SU-DHL-6 (cell line): ENCODE measurements around the gene TRIM63.

ENCODE experiments used
- H2AFZ ChIP-seq: fragments of 200-600 bp; sonication (generic); 2 replicates; pipeline ENCODE4 v1.6.1; 2014; ENCODE audit warnings: low read depth, mild to moderate bottlenecking, moderate library complexity, mixed read lengths, antibody characterized with exemption, low read length; ENCODE audit not compliant: severe bottlenecking
- H3F3A ChIP-seq: fragments of 200-600 bp; shearing (Covaris generic); 2 replicates; pipeline ENCODE4 v1.6.0; 2016; ENCODE audit warnings: antibody characterized with exemption, mild to moderate bottlenecking; ENCODE audit not compliant: insufficient read depth
- H3K27ac ChIP-seq: fragments of 200-600 bp; sonication (generic); 2 replicates; pipeline ENCODE4 v1.5.1; 2016; ENCODE audit warnings: low read depth, mild to moderate bottlenecking, low read length, moderate library complexity, mixed read lengths
- H3K27me3 ChIP-seq: fragments of 200-600 bp; sonication (generic), shearing (Covaris generic); 2 replicates; pipeline ENCODE4 v1.6.0; 2014; ENCODE audit warnings: mild to moderate bottlenecking, low read length
- H3K36me3 ChIP-seq: fragments of 200-600 bp; sonication (generic); 2 replicates; pipeline ENCODE4 v1.6.1; 2014; ENCODE audit warnings: mild to moderate bottlenecking, low read length, mixed read lengths
- H3K4me2 ChIP-seq: fragments of 300-600, 200-600 bp; shearing (Covaris generic), sonication (generic); 2 replicates; pipeline ENCODE4 v1.6.0; 2014; ENCODE audit warnings: low read length, low read depth, mild to moderate bottlenecking; ENCODE audit not compliant: poor library complexity, severe bottlenecking
- H3K4me3 ChIP-seq: fragments of 200-600 bp; sonication (generic); 2 replicates; pipeline ENCODE4 v1.5.1; 2014; ENCODE audit warnings: antibody characterized with exemption, low read length, mild to moderate bottlenecking, mixed read lengths; ENCODE audit not compliant: insufficient read depth, poor library complexity, severe bottlenecking
- H3K79me2 ChIP-seq: fragments of 200-600 bp; sonication (generic); 2 replicates; pipeline ENCODE4 v1.6.1; 2014; ENCODE audit warnings: mild to moderate bottlenecking, low read length, moderate library complexity; ENCODE audit not compliant: insufficient read depth
- H3K9ac ChIP-seq: fragments of 200-600 bp; sonication (generic); 2 replicates; pipeline ENCODE4 v1.7.0; 2014; ENCODE audit warnings: mild to moderate bottlenecking, low read length
- H3K9me2 ChIP-seq: fragments of 200-600 bp; sonication (generic); replicated peaks from 2 replicates; pipeline ENCODE4 v1.6.1; 2014; ENCODE audit warnings: low read length; ENCODE audit not compliant: insufficient read depth
- H3K9me3 ChIP-seq: fragments of 200-600 bp; sonication (generic); 2 replicates; pipeline ENCODE4 v1.6.1; 2014; ENCODE audit warnings: low read length, mixed read lengths; ENCODE audit not compliant: insufficient read depth
- H4K20me1 ChIP-seq: fragments of 200-600 bp; sonication (generic); 2 replicates; pipeline ENCODE4 v1.6.1; 2014; ENCODE audit warnings: low read depth, mild to moderate bottlenecking, antibody characterized with exemption, low read length, moderate library complexity, mixed read lengths
- CTCF ChIP-seq: fragments of 200-600 bp; sonication (generic); IDR thresholded peaks from one replicate; pipeline ENCODE4 v1.5.1; 2017; ENCODE audit warnings: antibody characterized with exemption, mild to moderate bottlenecking, low read length, moderate library complexity; ENCODE audit not compliant: insufficient read depth, poor library complexity, severe bottlenecking
- EZH2phosphoT487 ChIP-seq: fragments of 200-600 bp; sonication (generic), shearing (Covaris generic); conservative IDR thresholded peaks from 2 replicates; pipeline ENCODE4 v1.6.1; 2018; ENCODE audit warnings: mild to moderate bottlenecking, antibody characterized with exemption, low read length, moderate library complexity, mixed read lengths

TRIM63 gene

DNA sequence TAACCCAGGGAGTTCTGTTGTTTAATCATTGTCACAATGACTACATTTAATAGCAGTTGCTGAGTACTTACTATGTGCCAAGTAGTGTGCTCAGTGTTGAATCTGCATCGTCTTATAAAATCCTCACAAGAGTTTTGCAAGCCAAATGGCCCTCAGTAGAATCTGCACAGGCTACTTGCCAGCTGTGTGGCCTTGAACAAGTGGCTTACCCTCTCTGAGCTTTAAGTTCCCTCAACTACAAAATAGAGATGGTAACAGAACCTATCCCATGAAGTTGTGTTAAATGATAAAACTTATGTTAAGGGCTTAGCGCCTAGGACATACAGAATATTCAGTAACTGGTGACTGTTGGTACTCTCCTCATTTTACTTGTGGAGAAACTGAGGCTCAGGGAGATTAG, 12.4 kb downstream of the TRIM63 start:
- no peaks in the 10 kb centered on the region for H3K9me3 ChIP-seq
- no peak overlapping the region for H3K4me3 ChIP-seq
- no peaks in the 10 kb centered on the region for H3K27me3 ChIP-seq
- no peaks in the 10 kb centered on the region for H3K79me2 ChIP-seq
- H3K36me3 ChIP-seq, result no peaks in the 10 kb centered on the region
- H3K9ac ChIP-seq, result no peak overlapping the region
- no peak overlapping the region for H3K4me2 ChIP-seq
- no peaks in the 10 kb centered on the region for H4K20me1 ChIP-seq
- no peak for TF ChIP-seq EZH2phosphoT487
- no peak for TF ChIP-seq CTCF
- H3K27ac ChIP-seq, result no peak overlapping the region
- no peaks in the 10 kb centered on the region for H3K9me2 ChIP-seq
- no peaks in the 10 kb centered on the region for H3F3A ChIP-seq
- no peak overlapping the region for H2AFZ ChIP-seq

DNA sequence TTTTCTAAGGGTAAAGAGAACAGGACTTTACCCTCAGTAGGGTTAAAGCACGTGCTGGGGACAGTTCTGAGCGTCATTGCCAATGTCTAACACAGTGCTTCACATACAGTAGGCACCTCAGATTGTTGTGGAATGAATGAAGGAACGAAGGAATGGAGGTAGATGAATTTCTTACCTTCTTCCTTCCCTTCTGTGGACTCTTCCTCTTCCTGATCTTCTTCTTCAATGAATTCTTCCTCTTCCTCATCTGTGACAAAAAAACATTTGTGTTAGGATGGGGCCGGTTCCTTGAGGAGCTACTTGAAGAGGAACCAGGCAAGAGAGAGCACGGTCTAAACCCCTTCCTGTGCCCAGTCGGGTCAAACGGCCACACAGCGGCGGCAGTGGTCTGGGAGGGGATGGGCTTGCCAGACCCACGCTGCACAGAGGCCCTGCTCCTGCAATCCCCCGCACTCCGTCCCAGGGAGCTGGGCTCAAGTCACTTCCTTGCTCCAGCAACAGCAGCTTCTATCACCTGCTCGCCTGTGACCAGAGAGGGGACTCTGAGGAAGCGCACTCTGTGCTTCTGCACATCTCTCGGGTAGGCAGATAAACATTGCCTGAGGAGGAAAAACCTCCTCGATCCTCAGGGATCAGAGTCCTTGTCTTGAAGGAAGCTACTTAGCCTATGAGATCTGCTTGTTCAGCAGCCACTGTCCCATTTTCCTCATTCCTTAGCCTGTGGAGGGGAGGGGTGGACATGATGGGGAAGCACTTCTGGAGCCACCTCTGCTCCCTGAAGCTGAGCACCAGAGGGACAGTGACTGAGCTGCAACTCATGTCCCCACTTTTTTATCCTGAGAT, 13.5 kb downstream of the TRIM63 start:
- H3K9me3 ChIP-seq, result no peaks in the 10 kb centered on the region
- H3K79me2 ChIP-seq, result no peaks in the 10 kb centered on the region
- H3K27me3 ChIP-seq, result no peaks in the 10 kb centered on the region
- H3K27ac ChIP-seq, result no peak overlapping the region
- H3K36me3 ChIP-seq, result no peaks in the 10 kb centered on the region
- H3K4me2 ChIP-seq, result no peak overlapping the region
- no peak overlapping the region for H2AFZ ChIP-seq
- no peak overlapping the region for H3K4me3 ChIP-seq
- H4K20me1 ChIP-seq, result no peaks in the 10 kb centered on the region
- no peaks in the 10 kb centered on the region for H3F3A ChIP-seq
- no peak overlapping the region for H3K9ac ChIP-seq
- TF ChIP-seq CTCF (no peak), EZH2phosphoT487 (no peak)
- H3K9me2 ChIP-seq, result no peaks in the 10 kb centered on the region

- H4K20me1 ChIP-seq, result no peaks in the 10 kb centered on the region
- no peak overlapping the region for H3K27ac ChIP-seq
- no peak overlapping the region for H3K9ac ChIP-seq
- H3K9me3 ChIP-seq, result no peaks in the 10 kb centered on the region
- no peaks in the 10 kb centered on the region for H3K79me2 ChIP-seq
- H3K4me3 ChIP-seq, result no peak overlapping the region
- no peak overlapping the region for H2AFZ ChIP-seq
- H3F3A ChIP-seq, result no peaks in the 10 kb centered on the region
- H3K9me2 ChIP-seq, result no peaks in the 10 kb centered on the region
- TF ChIP-seq CTCF, result no peak
- no peak for TF ChIP-seq EZH2phosphoT487
- no peaks in the 10 kb centered on the region for H3K27me3 ChIP-seq
- no peak overlapping the region for H3K4me2 ChIP-seq
- H3K36me3 ChIP-seq, result no peaks in the 10 kb centered on the region
These were observed 17.2 kb downstream of the TRIM63 start for GRCh38 chr1:26050248-26050640.
